SU-DHL-6 (cell line): ENCODE results near the gene HLA-DPB1.

ENCODE experiments used
- CTCF ChIP-seq: fragments of 200-600 bp; sonication (generic); IDR thresholded peaks from one replicate; pipeline ENCODE4 v1.5.1; 2017; ENCODE audit warnings: antibody characterized with exemption, mild to moderate bottlenecking, low read length, moderate library complexity; ENCODE audit not compliant: insufficient read depth, poor library complexity, severe bottlenecking
- EZH2phosphoT487 ChIP-seq: fragments of 200-600 bp; sonication (generic), shearing (Covaris generic); conservative IDR thresholded peaks from 2 replicates; pipeline ENCODE4 v1.6.1; 2018; ENCODE audit warnings: mild to moderate bottlenecking, antibody characterized with exemption, low read length, moderate library complexity, mixed read lengths

GRCh38 chr6:33116841-33117711 is 41.3 kb downstream of the HLA-DPB1 start:
- TF ChIP-seq CTCF (no peak), EZH2phosphoT487 (no peak)
